DOHH2 (cell line): ENCODE measurements around the gene TPSG1.
"Not testable (repeated sequence)": the region's sequence is repeated elsewhere in the genome, so short reads cannot be mapped to it uniquely, and the experiment has no call there.

Experiments used
- H3F3A ChIP-seq: fragments of 200-600 bp; sonication (generic), shearing (Covaris generic); 2 replicates; pipeline ENCODE4 v1.6.0; 2016; ENCODE audit warnings: antibody characterized with exemption, mild to moderate bottlenecking; ENCODE audit not compliant: control insufficient read depth, insufficient read depth
- H3K27ac ChIP-seq: fragments of 200-600 bp; sonication (generic); 2 replicates; pipeline ENCODE4 v1.5.1; 2014; ENCODE audit warnings: low read depth, mild to moderate bottlenecking, low read length, moderate library complexity
- H3K27me3 ChIP-seq: fragments of 200-600 bp; sonication (generic); 2 replicates; pipeline ENCODE4 v1.6.1; 2014; ENCODE audit warnings: mild to moderate bottlenecking, low read length, mixed read lengths; ENCODE audit not compliant: control insufficient read depth
- H3K36me3 ChIP-seq: fragments of 200-600 bp; sonication (generic); 2 replicates; pipeline ENCODE4 v1.6.1; 2014; ENCODE audit warnings: mild to moderate bottlenecking, low read length, moderate library complexity, mixed read lengths; ENCODE audit not compliant: control insufficient read depth
- H3K4me1 ChIP-seq: fragments of 200-600 bp; sonication (generic); 2 replicates; pipeline ENCODE4 v1.6.1; 2014; ENCODE audit warnings: mild to moderate bottlenecking, low read length, mixed read lengths; ENCODE audit not compliant: control insufficient read depth
- H3K4me2 ChIP-seq: fragments of 200-600 bp; sonication (generic); 2 replicates; pipeline ENCODE4 v1.6.0; 2014; ENCODE audit warnings: mild to moderate bottlenecking, low read length, moderate library complexity
- H3K4me3 ChIP-seq: fragments of 200-600 bp; sonication (generic); 2 replicates; pipeline ENCODE4 v1.5.1; 2014; ENCODE audit warnings: mild to moderate bottlenecking, low read length, mixed read lengths
- H3K79me2 ChIP-seq: fragments of 200-600 bp; sonication (generic); 2 replicates; pipeline ENCODE4 v1.6.1; 2014; ENCODE audit warnings: mild to moderate bottlenecking, low read length, mixed read lengths; ENCODE audit not compliant: control insufficient read depth
- H3K9me2 ChIP-seq: fragments of 200-600 bp; sonication (generic); replicated peaks from 2 replicates; pipeline ENCODE4 v1.6.1; 2014; ENCODE audit warnings: mild to moderate bottlenecking, low read length, mixed read lengths; ENCODE audit not compliant: control insufficient read depth
- H3K9me3 ChIP-seq: fragments of 200-600 bp; sonication (generic); 2 replicates; pipeline ENCODE4 v1.6.1; 2014; ENCODE audit warnings: antibody characterized with exemption, low read length, mixed read lengths; ENCODE audit not compliant: control insufficient read depth, insufficient read depth
- H4K20me1 ChIP-seq: fragments of 200-600 bp; sonication (generic); 2 replicates; pipeline ENCODE4 v1.6.0; 2014; ENCODE audit warnings: low read depth, mild to moderate bottlenecking, antibody characterized with exemption, low read length, moderate library complexity; ENCODE audit not compliant: control insufficient read depth, insufficient read depth

Gene TPSG1

DNA sequence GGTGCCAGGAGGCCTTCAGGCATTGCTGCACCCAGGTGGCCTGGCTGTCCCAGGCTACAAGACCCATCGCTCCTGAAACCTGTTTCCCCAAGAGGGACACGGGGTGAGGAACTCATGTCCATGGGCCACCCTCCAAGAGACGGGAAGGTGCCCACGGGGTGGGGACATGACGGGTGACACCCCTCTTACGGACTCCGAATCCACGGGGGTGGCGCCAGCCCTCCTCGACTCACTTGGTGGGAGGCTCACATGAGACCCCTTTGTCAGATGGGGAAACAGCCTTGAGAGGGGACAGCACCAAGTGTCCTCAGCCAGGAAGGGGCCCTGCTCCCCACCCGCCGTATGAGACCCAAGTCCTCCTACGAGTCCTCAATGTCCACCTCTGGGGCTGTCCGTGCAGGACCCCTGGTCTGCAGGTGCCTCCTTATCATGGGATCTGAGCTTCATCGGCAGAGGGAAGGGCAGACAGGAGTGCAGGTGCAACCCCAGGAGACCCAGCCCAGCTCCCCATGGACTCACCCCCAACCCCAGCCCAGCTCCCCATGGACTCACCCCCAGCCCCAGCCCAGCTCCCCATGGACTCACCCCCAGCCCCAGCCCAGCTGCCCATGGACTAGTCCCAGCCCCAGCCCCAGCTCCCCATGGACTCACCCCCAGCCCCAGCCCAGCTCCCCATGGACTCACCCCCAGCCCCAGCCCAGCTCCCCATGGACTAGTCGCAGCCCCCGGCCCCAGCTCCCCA lies 5.6 kb upstream of the TPSG1 start:
- not testable (repeated sequence) for H3K79me2 ChIP-seq, H3K27me3 ChIP-seq, H3K27ac ChIP-seq, H3K4me3 ChIP-seq, H3K9me2 ChIP-seq, H4K20me1 ChIP-seq, H3K4me1 ChIP-seq, H3F3A ChIP-seq, H3K36me3 ChIP-seq, H3K9me3 ChIP-seq, H3K4me2 ChIP-seq

DNA sequence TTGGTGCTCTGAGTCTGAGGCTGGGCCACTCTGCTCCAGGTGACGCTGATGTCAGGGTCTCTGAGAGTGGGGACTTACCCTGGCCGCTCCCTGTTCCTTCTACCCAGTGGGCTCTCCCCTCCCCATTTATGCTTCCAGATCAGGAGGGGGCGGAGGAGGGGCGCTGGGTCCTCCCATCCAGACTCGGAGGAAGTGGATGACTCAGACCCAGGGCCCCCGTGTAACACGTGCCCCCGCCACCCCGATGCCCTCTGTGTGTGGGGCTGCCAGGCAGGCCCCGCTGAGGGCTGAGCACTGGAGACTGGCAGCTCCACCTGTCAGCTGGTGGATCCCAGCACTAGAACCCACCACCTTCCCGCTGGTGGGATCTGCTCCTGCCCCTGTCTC lies 5.0 kb upstream of the TPSG1 start, which contains the start of gene TPSB2:
TSS of gene TPSB2 (minus strand) at position 101 of the 387 bp plus-strand sequence. CDS start 233 bp downstream, outside the sequence.
- H3K4me2 ChIP-seq, H3K36me3 ChIP-seq, H3K9me2 ChIP-seq, H3K4me3 ChIP-seq, H3K27ac ChIP-seq, H3F3A ChIP-seq, H3K27me3 ChIP-seq, H3K79me2 ChIP-seq, H3K9me3 ChIP-seq, H3K4me1 ChIP-seq, H4K20me1 ChIP-seq: not testable (repeated sequence)

DNA sequence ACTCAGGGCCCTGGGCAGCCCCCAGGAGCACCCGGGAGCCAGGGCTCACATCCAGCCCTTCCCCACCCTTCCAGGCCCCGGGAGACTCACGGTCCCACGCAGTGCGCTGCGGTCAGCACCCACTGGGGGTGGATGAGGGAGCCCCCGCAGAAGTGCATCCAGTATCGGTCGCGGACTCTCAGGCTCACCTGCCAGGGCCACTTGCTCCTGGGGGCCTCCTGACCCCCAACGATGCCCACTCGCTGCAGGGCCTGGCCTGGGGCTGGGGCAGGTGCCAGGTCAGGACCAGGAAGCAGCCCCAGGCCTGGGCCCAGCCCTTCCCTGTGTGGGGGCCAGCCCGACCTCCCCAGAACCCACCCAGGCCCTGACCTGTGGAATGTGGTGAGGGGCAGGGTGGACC lies 4.4 kb upstream of the TPSG1 start:
- not testable (repeated sequence) for H3K27me3 ChIP-seq, H3K36me3 ChIP-seq, H3F3A ChIP-seq, H3K9me3 ChIP-seq, H3K27ac ChIP-seq, H3K4me1 ChIP-seq, H3K79me2 ChIP-seq, H4K20me1 ChIP-seq, H3K4me3 ChIP-seq, H3K4me2 ChIP-seq, H3K9me2 ChIP-seq

DNA sequence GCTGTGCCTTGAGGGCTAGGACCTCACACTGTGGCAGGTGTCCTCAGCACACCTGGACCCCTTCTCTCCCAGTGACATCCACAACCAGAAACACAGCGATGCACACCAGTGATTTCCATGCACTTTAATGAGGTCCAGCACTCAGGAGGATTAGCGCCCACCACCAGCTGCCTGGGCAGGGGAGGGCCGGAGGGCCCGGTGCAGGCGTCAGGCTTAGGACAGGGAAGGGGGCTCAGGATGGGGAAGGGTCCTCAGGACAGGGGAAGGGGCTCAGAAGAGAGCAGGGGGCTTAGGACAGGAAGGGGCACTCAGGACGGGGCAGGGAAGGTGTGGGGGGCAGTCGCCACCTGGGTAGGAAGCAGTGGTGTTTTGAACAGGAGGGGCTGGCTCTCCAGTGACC lies 3.2 kb upstream of the TPSG1 start:
- H3K36me3 ChIP-seq, H3K79me2 ChIP-seq, H3K4me1 ChIP-seq, H3F3A ChIP-seq, H3K9me3 ChIP-seq, H3K4me2 ChIP-seq, H3K9me2 ChIP-seq, H4K20me1 ChIP-seq, H3K27me3 ChIP-seq, H3K4me3 ChIP-seq, H3K27ac ChIP-seq: not testable (repeated sequence)

DNA sequence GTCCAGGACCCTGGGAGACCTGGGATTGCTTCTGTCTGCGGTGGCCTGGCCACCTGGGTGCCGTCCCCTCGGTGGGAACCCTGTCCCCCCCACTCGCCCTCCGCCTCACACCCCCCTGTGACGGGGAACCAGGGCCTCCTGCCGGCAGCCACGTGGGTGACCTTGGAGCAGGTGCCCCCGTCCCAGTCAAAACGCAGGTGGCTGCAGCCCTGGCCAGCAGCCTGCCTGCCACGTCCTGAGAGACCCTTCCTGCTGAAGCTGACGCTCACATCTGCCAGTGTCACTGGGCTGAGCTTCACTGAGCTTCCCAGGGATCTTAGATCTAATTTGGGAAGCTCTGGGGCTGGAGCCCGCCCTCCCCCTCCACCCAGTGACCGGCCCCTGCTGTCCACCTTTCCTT lies 1.6 kb upstream of the TPSG1 start:
- not testable (repeated sequence) for H3K9me3 ChIP-seq, H4K20me1 ChIP-seq, H3K36me3 ChIP-seq, H3K9me2 ChIP-seq, H3K79me2 ChIP-seq, H3K27me3 ChIP-seq, H3K4me2 ChIP-seq, H3F3A ChIP-seq, H3K4me1 ChIP-seq, H3K4me3 ChIP-seq, H3K27ac ChIP-seq

DNA sequence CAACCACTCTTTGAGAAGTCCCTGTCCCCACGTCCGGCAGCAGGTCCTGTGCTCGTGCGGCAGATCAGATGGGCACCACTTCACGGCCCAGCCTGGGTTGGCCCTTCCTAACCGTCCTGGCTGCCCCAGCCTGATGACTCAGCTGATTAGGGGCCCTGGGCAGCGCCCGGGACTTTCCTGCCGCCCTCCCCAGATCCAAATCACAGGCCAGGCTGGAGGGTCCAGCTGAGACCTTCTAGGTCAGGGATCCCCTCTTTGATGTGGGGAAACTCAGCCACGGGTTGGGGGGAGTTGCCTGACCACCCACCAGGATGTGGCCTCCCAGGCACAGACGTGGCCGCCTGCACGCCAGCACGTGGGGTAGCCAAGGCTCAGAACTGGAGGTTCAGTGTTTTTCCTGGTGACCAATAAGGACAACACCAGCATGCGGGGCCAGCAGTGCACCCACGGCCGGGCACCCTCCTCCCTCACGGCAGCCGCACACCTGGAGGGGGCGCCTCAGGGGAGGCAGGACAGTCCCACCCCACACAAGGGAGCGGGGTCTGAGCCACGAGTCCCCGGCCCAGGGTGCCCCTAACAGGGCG lies 752 bp upstream of the TPSG1 start:
- H3K27me3 ChIP-seq, H3K4me1 ChIP-seq, H3K4me3 ChIP-seq, H3K36me3 ChIP-seq, H3K9me3 ChIP-seq, H4K20me1 ChIP-seq, H3K79me2 ChIP-seq, H3K4me2 ChIP-seq, H3F3A ChIP-seq, H3K9me2 ChIP-seq, H3K27ac ChIP-seq: not testable (repeated sequence)
